GM19372 (cell line): ENCODE data around the gene PHC3.
"Not testable (repeated sequence)": the region's sequence is repeated elsewhere in the genome, so short reads cannot be mapped to it uniquely, and the experiment has no call there.

Experiments
- ATAC-seq: cut with Tn5 transposase; IDR thresholded peaks from one replicate; pipeline ENCODE4 v1.9.1; 2021; ENCODE audit warnings: mild to moderate bottlenecking, low read depth, moderate library complexity; ENCODE audit not compliant: unreplicated experiment

Gene PHC3

GRCh38 chr3:170180908-170181885, at the start of gene PHC3:
TSS of gene PHC3 (minus strand) at chr3:170181733. CDS start at chr3:170181715, 18 bp downstream.
- peak; percentile 68 for ATAC-seq

- no peak for ATAC-seq
Observed at GRCh38 chr3:170228093-170228766, 46.7 kb upstream of the PHC3 start.

GRCh38 chr3:170226426-170226960, 45.0 kb upstream of the PHC3 start:
- ATAC-seq, result no peak

GRCh38 chr3:170225166-170225565, 43.6 kb upstream of the PHC3 start:
- no peak for ATAC-seq

GRCh38 chr3:170222647-170223541, 41.4 kb upstream of the PHC3 start:
- peak; percentile 13 for ATAC-seq

- peak; percentile 97 for ATAC-seq
Observed at GRCh38 chr3:170221924-170222646, 40.6 kb upstream of the PHC3 start, which contains the start of gene PRKCI. TSS of gene PRKCI (plus strand) at chr3:170222424. CDS start at chr3:170222670, 246 bp downstream.

GRCh38 chr3:170220871-170221270, 39.3 kb upstream of the PHC3 start:
- ATAC-seq, result no peak

GRCh38 chr3:170219850-170220249, 38.3 kb upstream of the PHC3 start:
- no peak for ATAC-seq

GRCh38 chr3:170211668-170212067, 30.1 kb upstream of the PHC3 start:
- ATAC-seq, result no peak

- ATAC-seq, result no peak
Observed at GRCh38 chr3:170207717-170208116, 26.2 kb upstream of the PHC3 start.

GRCh38 chr3:170206164-170206762, 24.7 kb upstream of the PHC3 start:
- ATAC-seq, result not testable (repeated sequence)

- ATAC-seq, result no peak
Observed at GRCh38 chr3:170205302-170205701, 23.8 kb upstream of the PHC3 start.

- ATAC-seq, result no peak
Observed at GRCh38 chr3:170204509-170204908, 23.0 kb upstream of the PHC3 start.

- ATAC-seq, result no peak
Observed at GRCh38 chr3:170204023-170204472, 22.5 kb upstream of the PHC3 start.

GRCh38 chr3:170203457-170203856, 21.9 kb upstream of the PHC3 start:
- ATAC-seq, result no peak

GRCh38 chr3:170201527-170201926, 20.0 kb upstream of the PHC3 start:
- no peak for ATAC-seq

GRCh38 chr3:170200987-170201386, 19.5 kb upstream of the PHC3 start:
- no peak for ATAC-seq

GRCh38 chr3:170196833-170197232, 15.3 kb upstream of the PHC3 start:
- ATAC-seq, result no peak

GRCh38 chr3:170195759-170196158, 14.2 kb upstream of the PHC3 start:
- not testable (repeated sequence) for ATAC-seq
